RWPE1 (cell line): ENCODE data around the gene EBF4.

Source experiments
- CTCF ChIA-PET: fragments of 350-600 bp; sonication (Branson Sonifier 250); formaldehyde crosslinking; extraction: SDS; loops from one replicate; lab custom pipeline; 2021; lab: Yijun Ruan, JAX
- POLR2A ChIA-PET: fragments of 400-600 bp; formaldehyde crosslinking; extraction: SDS; loops from one replicate; lab custom pipeline; 2020; ENCODE audit warnings: antibody characterized with exemption; ENCODE audit not compliant: low non-redundant PET; lab: Yijun Ruan, JAX
- DNase-seq: peaks from one replicate; pipeline ENCODE4 v3.0.0; 2012; ENCODE audit warnings: low spot score
- H3K27ac ChIP-seq: fragments of 450-650 bp; 2 replicates; pipeline ENCODE4 v1.5.1; 2017
- CTCF ChIP-seq: fragments of 450-650 bp; conservative IDR thresholded peaks from 2 replicates; pipeline ENCODE4 v1.5.1; 2017; ENCODE audit warnings: low read depth, mild to moderate bottlenecking

The EBF4 gene

GRCh38 chr20:2738331-2739041 lies 45.9 kb downstream of the EBF4 start:
- POLR2A ChIA-PET = no interaction called here
- DNase-seq = no peak
- TF ChIP-seq CTCF = no peak
- H3K27ac ChIP-seq = no peak overlapping the region
- CTCF ChIA-PET = no interaction called here

GRCh38 chr20:2739042-2739398 lies 46.4 kb downstream of the EBF4 start:
- no peak for TF ChIP-seq CTCF
- no peak for DNase-seq
- no peak overlapping the region for H3K27ac ChIP-seq
- CTCF ChIA-PET = no interaction called here
- POLR2A ChIA-PET = no interaction called here

GRCh38 chr20:2740702-2741101 lies 48.1 kb downstream of the EBF4 start:
- ChIA-PET CTCF (interaction anchor here (0.5 to 1.0 kb wide), 4 partner anchors 15 to 463 kb away, joined by 3 to 4 read pairs (median 4); no protein-coding TSS in a partner anchor), POLR2A (no interaction called here)
- H3K27ac ChIP-seq = no peak overlapping the region
- TF ChIP-seq CTCF = no peak
- DNase-seq = no peak

- no peak for TF ChIP-seq CTCF
- no peak for DNase-seq
- ChIA-PET CTCF (interaction anchor here (0.7 to 1.0 kb wide), 4 partner anchors 11 to 68 kb away, joined by 3 to 4 read pairs (median 3); no protein-coding TSS in a partner anchor), POLR2A (no interaction called here)
- H3K27ac ChIP-seq = no peak overlapping the region
Measured at GRCh38 chr20:2741463-2741862, 48.9 kb downstream of the EBF4 start.

GRCh38 chr20:2741881-2742280 lies 49.3 kb downstream of the EBF4 start:
- no peak for DNase-seq
- CTCF ChIA-PET = interaction anchor here (0.6 to 0.7 kb wide), 2 partner anchors 42 to 95 kb away, joined by 3 read pairs; no protein-coding TSS in a partner anchor
- POLR2A ChIA-PET = no interaction called here
- no peak overlapping the region for H3K27ac ChIP-seq
- TF ChIP-seq CTCF = no peak

- POLR2A ChIA-PET = no interaction called here
- H3K27ac ChIP-seq = no peak overlapping the region
- CTCF ChIA-PET = interaction anchor here (0.5 to 0.6 kb wide), 2 partner anchors 96 to 788 kb away, joined by 3 to 4 read pairs; no protein-coding TSS in a partner anchor
- DNase-seq = no peak
- TF ChIP-seq CTCF = no peak
Measured at GRCh38 chr20:2742431-2742830, 49.9 kb downstream of the EBF4 start.
